Endodermal cell (in vitro differentiated cells): ENCODE data around the gene CEP170. TPM values are rescaled to one million over a fixed set of nuclear protein-coding genes. Genes with fewer than 3 reads are reported as not detected.

ENCODE experiments used
- DNase-seq: peaks from one replicate; pipeline ENCODE4 v3.0.0-alpha.2; 2017
- H3K27ac ChIP-seq: 2 replicates; pipeline ENCODE4 v1.5.1; 2013; ENCODE audit warnings: mild to moderate bottlenecking, low read depth, low read length, moderate library complexity
- H3K27me3 ChIP-seq: 2 replicates; pipeline ENCODE4 v1.6.1; 2013; ENCODE audit warnings: mild to moderate bottlenecking, low read length, moderate library complexity; ENCODE audit not compliant: insufficient read depth, control insufficient read depth, poor library complexity, severe bottlenecking
- H3K36me3 ChIP-seq: 2 replicates; pipeline ENCODE4 v1.7.0; 2013; ENCODE audit warnings: mild to moderate bottlenecking, low read length, moderate library complexity; ENCODE audit not compliant: control insufficient read depth, insufficient read depth
- H3K4me1 ChIP-seq: one replicate; pipeline ENCODE4 v1.7.0; 2013; ENCODE audit warnings: low read length; ENCODE audit not compliant: control insufficient read depth, insufficient read depth
- H3K4me3 ChIP-seq: 2 replicates; pipeline ENCODE4 v1.5.1; 2013; ENCODE audit warnings: mild to moderate bottlenecking, low read length, moderate library complexity
- H3K9ac ChIP-seq: 2 replicates; pipeline ENCODE4 v1.6.1; 2013; ENCODE audit warnings: mild to moderate bottlenecking, low read length, moderate library complexity; ENCODE audit not compliant: poor library complexity, severe bottlenecking; ENCODE audit errors: extremely low read depth
- H3K9me3 ChIP-seq: 2 replicates; pipeline ENCODE4 v1.6.1; 2013; ENCODE audit warnings: mild to moderate bottlenecking, low read length, moderate library complexity; ENCODE audit not compliant: control insufficient read depth
- H3K27ac Mint-ChIP-seq: 2 replicates; pipeline ENCODE4 v1.8.0; 2020; ENCODE audit warnings: mixed read lengths
- H3K27me3 Mint-ChIP-seq: 2 replicates; pipeline ENCODE4 v1.8.0; 2021; ENCODE audit warnings: mild to moderate bottlenecking, mixed read lengths; ENCODE audit not compliant: insufficient read depth
- H3K36me3 Mint-ChIP-seq: 2 replicates; pipeline ENCODE4 v1.8.0; 2020; ENCODE audit warnings: low read depth, mixed read lengths
- H3K4me1 Mint-ChIP-seq: 2 replicates; pipeline ENCODE4 v1.8.0; 2020; ENCODE audit warnings: mixed read lengths
- H3K4me3 Mint-ChIP-seq: 2 replicates; pipeline ENCODE4 v1.8.0; 2020; ENCODE audit warnings: mild to moderate bottlenecking, moderate library complexity, mixed read lengths
- H3K9me3 Mint-ChIP-seq: 2 replicates; pipeline ENCODE4 v1.8.0; 2020; ENCODE audit warnings: mild to moderate bottlenecking, mixed read lengths
- WGBS, 2 experiments: methylation state at CpG; one replicate each; pipeline versions ENCODE4 v1.1.5 to v1.1.7; 2013; ENCODE audit warnings: missing lambda C conversion rate in 2 of 2, mixed read lengths in 1 of 2; ENCODE audit not compliant: insufficient coverage in 1 of 2, insufficient read length in 1 of 2; 5-methylcytosine and 5-hydroxymethylcytosine counted together
- total RNA-seq, 2 donors: library from RNA; stranded (reverse); fragmentation: NEBNext Ultra II Directional in 1 of 2; extraction: Animal tissue kit (Norgen Biotek cat#: 25700) in 1 of 2; gene quantifications; 2 replicates in 1 of 2; 3 replicates in 1 of 2; pipeline ENCODE4 v1.2.1, GENCODE V29; 2021
- TF ChIP-seq, protein P1 (sequence below): fragments of 200-600 bp; sonication (generic); conservative IDR thresholded peaks from 2 replicates; pipeline ENCODE4 v1.5.0; 2021; ENCODE audit warnings: antibody characterized with exemption, mild to moderate bottlenecking

CEP170 gene
- total RNA-seq, 2 donors from 2014 or later = 85.7 to 99.8 TPM

DNA sequence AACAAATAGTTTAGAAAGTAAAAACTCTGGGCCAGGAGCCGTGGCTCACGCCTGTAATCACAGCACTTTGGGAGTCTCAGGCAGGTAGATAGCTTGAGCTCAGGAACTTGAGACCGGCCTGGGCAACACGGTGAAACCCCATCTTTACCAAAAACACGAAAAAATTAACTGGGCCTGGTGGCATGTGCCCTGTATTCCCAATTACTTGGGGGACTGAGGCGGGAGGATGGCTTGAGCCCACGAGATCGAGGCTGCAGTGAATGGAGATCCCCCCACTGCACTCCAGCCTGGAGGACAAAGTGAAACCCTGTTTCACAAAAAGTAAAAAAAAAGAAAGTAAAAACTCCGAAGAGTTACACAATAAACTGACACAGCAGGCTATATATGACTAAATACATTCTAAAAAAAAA, 10.6 kb downstream of the CEP170 start:
- TF ChIP-seq, protein P1, sequence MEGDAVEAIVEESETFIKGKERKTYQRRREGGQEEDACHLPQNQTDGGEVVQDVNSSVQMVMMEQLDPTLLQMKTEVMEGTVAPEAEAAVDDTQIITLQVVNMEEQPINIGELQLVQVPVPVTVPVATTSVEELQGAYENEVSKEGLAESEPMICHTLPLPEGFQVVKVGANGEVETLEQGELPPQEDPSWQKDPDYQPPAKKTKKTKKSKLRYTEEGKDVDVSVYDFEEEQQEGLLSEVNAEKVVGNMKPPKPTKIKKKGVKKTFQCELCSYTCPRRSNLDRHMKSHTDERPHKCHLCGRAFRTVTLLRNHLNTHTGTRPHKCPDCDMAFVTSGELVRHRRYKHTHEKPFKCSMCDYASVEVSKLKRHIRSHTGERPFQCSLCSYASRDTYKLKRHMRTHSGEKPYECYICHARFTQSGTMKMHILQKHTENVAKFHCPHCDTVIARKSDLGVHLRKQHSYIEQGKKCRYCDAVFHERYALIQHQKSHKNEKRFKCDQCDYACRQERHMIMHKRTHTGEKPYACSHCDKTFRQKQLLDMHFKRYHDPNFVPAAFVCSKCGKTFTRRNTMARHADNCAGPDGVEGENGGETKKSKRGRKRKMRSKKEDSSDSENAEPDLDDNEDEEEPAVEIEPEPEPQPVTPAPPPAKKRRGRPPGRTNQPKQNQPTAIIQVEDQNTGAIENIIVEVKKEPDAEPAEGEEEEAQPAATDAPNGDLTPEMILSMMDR = no peak
- no peak overlapping the region for H3K27ac ChIP-seq
- Mint-ChIP-seq H3K27ac (no peak overlapping the region), H3K4me3 (no peak overlapping the region), H3K27me3 (no peaks in the 10 kb centered on the region), H3K4me1 (peaks cover 7% of the 10 kb centered on the region), H3K36me3 (peaks cover 24% of the 10 kb centered on the region), H3K9me3 (no peaks in the 10 kb centered on the region)
- no peak overlapping the region for H3K4me3 ChIP-seq
- DNase-seq = no peak
- no peaks in the 10 kb centered on the region for H3K27me3 ChIP-seq
- no peaks in the 10 kb centered on the region for H3K9me3 ChIP-seq
- no peak overlapping the region for H3K9ac ChIP-seq
- 91% methylated on average over 8 of the region's 9 CpGs; no CpG with 5 or more reads in 1 of the 2 experiments for WGBS, 2 experiments
- peaks cover 19% of the 10 kb centered on the region for H3K36me3 ChIP-seq
- no peaks in the 10 kb centered on the region for H3K4me1 ChIP-seq

GRCh38 chr1:243236604-243237252, 18.4 kb downstream of the CEP170 start:
- Mint-ChIP-seq H3K4me1 (no peaks in the 10 kb centered on the region), H3K27me3 (no peaks in the 10 kb centered on the region), H3K27ac (no peak overlapping the region), H3K36me3 (peaks cover 56% of the 10 kb centered on the region), H3K9me3 (peaks cover 26% of the 10 kb centered on the region), H3K4me3 (no peak overlapping the region)
- H3K36me3 ChIP-seq = peaks cover 44% of the 10 kb centered on the region
- no peaks in the 10 kb centered on the region for H3K27me3 ChIP-seq
- H3K9me3 ChIP-seq = peaks cover 21% of the 10 kb centered on the region
- no peaks in the 10 kb centered on the region for H3K4me1 ChIP-seq
- WGBS, 2 experiments = 89 to 93% methylated on average over 2 to 4 of the region's 4 CpGs
- no peak for DNase-seq
- TF ChIP-seq, protein P1 = no peak
- no peak overlapping the region for H3K4me3 ChIP-seq
- H3K27ac ChIP-seq = no peak overlapping the region
- H3K9ac ChIP-seq = no peak overlapping the region

DNA sequence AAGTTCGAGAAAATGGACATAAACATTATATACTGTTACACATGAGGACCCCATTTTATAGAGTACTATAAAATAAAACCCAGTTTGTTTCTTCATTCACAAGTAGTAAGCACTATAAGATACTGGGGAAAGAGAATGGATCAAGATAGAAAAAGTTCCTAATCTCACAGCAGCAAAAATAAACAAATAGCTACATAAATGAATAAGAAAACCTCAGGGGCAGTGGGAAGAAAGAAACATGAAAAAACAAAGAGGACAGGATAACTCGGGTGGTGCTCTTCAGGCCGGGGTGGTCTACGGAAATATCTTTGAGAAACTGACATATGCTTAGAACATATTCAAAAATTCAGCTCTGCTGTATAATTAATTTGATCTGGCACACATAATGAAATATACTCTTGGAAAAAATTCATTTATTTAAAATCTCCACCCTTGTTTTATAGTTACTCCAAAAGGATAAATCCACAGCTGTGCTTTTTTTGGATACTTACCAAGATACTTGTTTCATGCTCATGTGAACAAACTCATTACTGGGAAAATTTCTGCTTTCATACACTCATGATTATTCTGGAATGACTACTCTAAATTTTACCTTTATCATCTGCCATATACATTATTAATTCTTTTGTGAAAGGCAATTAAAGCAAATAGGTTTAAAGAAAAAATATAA, 20.0 kb downstream of the CEP170 start:
- Histone ChIP-seq H3K27ac (no peak overlapping the region), H3K36me3 (peaks cover 52% of the 10 kb centered on the region), H3K9ac (no peak overlapping the region), H3K9me3 (peaks cover 37% of the 10 kb centered on the region), H3K4me1 (no peaks in the 10 kb centered on the region), H3K27me3 (no peaks in the 10 kb centered on the region), H3K4me3 (no peak overlapping the region)
- Mint-ChIP-seq H3K4me1 (no peaks in the 10 kb centered on the region), H3K27ac (peak overlapping the region; percentile 16), H3K27me3 (no peaks in the 10 kb centered on the region), H3K4me3 (no peak overlapping the region), H3K36me3 (peaks cover 61% of the 10 kb centered on the region), H3K9me3 (peaks cover 41% of the 10 kb centered on the region)
- TF ChIP-seq, protein P1 = no peak
- DNase-seq = no peak
- 95% methylated on average over 4 of the region's 4 CpGs; no CpG with 5 or more reads in 1 of the 2 experiments for WGBS, 2 experiments
